SIG-M5 treated with dmso at 0.1 percent for 504 hours (cell line): ENCODE results near the gene MAGI2.
A peak's percentile ranks its signal among the peaks of the same experiment; 100 is the strongest.
"Not testable (repeated sequence)": the region's sequence is repeated elsewhere in the genome, so short reads cannot be mapped to it uniquely, and the experiment has no call there.

Experiments used
- DNase-seq: peaks from one replicate; lab custom pipeline; 2025; ENCODE audit not compliant: unreplicated experiment; lab: John Stamatoyannopoulos, UW

MAGI2 gene

DNA sequence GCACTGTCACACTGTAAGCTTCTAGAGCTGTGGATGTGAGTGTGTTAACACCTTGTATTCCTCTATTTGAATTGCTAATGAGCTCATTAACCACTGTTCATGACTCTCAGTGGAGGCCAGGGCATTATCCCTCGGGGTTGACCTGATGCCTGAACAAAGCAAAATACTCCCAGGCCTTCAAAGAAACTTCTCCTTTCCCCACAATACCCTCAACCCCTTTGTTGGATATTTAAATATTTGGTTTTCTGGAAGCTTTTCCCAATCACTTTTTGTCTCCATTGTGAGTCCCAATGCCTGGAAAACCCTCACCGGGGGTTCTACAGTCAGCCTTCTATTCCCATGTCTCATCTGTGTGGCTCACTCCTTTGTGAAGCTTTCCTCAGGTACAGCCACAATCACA lies 874.8 kb downstream of the MAGI2 start:
- no peak for DNase-seq

DNA sequence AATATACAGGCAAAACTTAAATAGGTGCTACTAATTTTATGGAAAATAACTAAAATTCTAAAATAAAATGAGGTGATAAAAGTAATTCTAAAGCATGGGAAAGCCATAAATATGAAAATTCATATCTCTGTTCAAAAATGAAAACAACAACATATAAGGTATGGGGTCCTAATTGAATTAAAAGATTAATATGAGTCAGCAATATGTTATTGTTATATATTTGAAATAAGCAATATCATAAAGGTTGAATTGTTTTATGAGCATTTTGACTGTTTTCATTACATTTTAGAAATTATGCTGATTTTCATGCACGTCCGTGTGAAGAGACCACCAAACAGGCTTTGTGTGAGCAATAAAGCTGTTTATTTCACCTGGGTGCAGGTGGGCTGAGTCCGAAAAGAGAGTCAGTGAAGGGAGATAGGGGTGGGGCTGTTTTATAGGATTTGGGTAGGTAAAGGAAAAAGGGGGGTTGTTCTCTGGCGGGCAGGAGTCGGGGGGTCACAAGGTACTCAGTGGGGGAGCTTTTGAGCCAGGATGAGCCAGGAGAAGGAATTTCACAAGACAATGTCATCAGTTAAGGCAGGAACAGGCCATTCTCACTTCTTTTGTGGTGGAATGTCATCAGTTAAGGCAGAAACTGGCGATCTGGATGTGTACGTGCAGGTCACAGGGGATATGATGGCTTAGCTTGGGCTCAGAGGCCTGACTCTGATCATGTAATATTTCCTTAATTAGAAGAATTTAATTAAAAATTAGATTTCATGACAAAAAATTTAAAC lies 876.1 kb downstream of the MAGI2 start:
- DNase-seq: not testable (repeated sequence)

DNA sequence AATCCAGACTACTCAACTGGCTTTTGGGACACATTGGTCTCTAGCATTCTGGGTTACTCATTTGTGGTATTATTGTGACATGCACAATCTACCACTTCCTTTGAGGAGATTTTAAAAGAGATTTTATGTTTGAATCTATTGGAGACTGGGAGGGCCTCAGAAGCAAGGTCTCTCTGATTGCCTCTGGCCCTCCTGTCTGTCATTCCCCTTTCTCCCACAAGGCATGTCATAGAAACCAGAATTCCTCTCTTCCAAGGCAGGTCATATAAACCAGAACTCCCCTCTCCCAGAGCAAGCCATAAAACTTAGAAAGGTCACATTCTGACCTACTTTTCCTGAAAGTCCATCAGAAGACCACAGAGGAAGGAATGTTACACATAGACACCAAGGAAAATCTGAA lies 877.2 kb downstream of the MAGI2 start:
- no peak for DNase-seq

DNA sequence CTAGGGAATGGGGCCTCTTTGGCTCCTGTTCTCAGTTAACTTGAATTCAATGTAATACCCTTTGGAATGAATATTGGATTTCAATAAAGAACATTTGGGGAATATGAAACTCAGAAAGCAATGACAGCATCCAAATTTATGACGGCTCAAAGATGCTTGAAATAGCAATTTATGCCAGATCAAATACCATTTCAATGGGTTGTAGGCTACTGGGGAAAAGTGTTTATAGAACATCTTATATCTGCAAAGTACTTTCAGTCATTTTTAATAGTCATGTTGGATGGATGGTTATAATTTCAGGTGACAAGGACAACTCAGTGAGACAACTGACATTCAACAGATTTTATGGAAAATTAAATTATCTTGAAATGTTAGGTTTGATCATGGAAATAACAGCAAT lies 882.2 kb downstream of the MAGI2 start:
- no peak for DNase-seq

DNA sequence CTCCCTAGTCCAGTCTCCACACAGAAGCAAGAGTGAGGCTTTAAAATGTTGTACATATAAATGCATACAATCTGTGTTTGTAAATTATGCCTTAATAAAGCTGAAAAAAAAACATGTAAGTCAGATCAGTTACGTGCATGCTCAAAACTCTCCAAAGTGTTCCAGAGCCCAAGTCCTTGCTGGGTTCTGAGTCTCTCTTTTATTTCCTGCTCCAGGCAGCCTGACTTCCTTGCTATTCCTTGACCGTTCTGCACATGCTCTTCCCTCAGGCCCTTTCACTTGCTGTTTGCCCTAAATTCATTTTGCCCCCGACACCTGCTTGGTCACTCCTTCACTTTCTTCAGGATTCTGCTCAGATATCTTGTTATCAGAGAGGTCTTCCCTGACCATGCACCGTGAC lies 884.8 kb downstream of the MAGI2 start:
- no peak for DNase-seq

DNA sequence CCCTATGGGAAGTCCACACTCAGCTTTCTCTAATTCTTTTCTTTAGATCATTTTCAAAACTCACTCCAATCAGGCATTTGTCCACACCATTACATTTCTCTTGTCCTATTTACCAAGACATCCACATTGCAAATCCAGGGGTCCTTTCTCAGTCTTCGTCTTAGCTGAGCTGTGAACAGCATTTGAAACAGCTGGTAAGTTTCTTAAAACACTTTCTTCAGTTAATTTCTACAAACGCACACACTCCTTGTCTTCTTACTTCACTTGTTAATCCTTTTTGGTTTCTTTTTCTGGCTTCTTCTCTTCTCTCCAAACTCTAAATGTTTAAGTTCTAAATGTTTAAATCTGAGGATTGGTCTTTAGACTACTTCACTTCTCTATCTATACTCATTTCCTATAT lies 885.6 kb downstream of the MAGI2 start:
- DNase-seq: no peak

DNA sequence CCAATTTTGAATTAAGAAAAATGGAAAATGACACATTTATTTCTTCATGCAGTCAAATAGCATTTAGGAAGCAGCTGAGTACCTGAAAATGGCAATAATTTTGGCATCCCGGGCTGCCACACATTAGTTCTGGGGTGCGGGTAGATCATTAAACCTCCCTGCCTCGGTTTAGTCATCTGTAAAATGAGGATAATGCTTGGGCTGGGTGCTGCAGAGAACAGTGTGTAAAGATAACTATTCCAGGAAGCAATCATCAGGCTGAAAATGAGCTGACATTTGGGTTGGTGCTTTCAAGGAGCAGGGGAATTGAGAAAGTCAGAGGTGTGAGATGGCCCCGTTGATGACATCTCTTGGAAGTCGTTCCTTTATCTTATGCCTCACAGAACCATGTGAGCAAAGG lies 887.7 kb downstream of the MAGI2 start:
- DNase-seq: no peak

DNA sequence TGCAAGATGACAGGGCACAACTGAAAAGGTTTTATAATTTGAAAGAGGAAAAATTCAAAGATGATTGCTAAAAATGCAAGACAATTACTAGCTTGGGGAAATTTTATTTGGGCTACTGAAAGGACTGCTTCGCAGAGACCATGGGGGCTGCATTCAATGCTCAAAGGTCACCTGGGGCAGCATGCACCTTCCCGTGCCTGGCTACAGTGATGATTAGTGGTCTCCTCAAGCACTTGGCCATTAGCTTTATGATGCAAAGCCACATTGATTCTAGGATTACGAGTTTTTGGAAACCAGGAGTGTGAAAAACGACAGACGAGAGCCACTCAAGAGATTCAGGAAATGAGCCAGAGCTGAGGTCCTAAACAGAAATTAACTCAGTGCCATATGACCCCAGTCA lies 890.3 kb downstream of the MAGI2 start:
- DNase-seq: no peak

DNA sequence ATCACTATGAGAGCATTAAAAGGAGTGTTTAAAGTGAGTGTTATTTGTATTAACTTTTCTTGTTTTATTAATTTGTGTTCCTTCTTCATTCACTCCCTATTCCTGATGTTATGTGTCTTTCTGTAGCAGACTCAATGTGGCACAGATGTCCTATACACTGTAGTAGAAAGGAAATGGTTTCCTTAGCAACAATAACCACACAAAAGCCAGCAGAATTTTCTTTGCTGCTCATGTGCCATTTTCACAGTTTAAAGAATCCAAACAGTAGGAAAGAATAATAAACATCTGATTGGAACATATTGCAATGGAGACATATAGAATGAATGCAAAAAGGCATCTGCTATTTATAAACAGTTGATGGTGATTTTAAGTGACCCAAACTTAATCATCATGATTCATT lies 891.3 kb downstream of the MAGI2 start:
- no peak for DNase-seq

DNA sequence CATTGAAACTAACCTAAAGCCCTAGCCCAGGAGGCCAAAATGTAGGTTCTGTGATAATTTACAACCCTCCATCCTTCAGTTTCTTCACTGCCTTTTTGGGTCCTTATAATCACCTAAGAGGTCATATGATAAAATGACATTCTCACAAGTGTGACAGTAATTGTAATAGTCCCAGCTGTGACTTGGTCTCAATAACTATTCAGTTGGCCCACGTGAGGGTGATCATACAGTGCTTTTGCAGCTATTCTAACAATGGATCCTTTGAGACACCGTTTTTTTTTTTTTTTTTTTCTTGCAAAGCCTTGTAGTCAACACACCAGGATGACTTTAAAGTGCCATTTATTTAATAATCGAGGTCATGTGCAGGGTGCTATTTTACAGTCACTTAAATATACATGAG lies 894.9 kb downstream of the MAGI2 start:
- DNase-seq: no peak

DNA sequence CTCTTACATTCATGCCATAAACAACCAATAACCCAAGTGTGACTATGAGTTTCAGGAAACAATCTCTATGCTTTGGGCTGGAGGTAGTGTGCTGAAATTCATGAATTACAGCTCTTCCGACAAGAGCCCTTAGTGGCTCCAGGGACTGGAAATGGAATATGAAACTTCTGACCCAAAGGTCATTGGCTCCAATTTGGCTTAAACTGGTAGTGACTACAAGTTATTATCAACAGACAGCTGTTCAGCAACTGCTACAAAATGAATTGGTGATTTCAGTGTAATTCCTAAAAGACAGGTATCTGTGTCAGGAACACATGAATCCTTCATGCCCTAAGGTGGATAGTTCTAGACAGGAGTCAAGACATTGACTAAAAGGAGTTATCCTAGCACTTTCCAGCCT lies 909.5 kb downstream of the MAGI2 start:
- no peak for DNase-seq

DNA sequence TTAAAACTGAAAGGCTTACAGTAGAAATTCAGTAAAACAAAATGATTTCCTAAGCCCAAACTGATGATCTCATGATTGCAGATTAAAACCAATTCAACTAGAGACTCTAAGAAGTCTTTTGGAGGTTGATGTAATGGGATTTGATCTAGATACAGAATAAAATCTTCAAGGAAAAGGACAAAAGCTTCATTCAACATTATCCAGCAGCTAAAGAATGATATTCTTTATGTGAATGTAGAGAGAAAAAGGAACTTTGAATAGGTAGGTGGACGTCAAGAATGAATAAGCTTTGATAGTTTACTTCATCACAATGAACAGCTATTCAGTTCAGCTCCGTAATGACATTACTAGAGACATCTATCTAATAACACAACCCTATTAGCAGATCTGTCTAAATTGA lies 910.5 kb downstream of the MAGI2 start:
- no peak for DNase-seq

DNA sequence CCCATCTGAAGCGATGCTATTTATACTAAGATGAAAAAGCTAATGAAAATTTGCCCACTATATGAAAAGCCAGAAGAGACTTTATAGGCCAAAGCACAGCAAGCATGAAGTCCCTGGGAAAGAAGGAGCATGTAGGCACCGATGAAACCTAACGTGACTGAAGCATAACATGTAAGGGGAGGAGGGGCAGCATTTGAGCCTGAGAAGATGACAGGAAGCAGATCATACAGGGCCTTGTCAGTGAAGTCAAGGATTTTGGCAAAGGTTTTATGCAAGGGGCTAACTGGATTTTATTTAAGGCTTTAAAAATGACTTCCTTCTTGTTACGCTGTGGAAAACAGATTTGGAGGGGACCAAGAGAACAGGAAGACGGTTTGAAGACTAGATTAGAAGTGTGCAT lies 910.9 kb downstream of the MAGI2 start:
- no peak for DNase-seq

DNA sequence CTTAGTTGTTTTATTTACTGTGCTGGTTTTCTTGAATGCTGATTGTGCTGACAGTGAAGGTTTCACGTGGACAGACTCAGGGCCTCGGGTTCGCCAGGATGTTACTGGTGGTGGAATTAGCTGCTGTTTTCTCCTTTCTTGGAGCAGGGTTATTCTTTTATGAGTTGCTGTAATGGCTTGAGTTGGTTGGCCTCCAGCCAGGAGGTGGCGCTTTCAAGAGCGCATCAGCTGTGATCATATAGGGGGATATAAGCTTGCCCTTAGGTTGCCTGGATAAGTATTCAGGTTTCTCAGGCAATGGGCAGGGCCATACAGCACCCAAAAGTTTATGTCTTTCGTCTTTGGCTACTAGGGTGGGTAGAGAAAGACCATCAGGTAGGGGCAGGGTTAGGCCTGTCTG lies 913.6 kb downstream of the MAGI2 start:
- no peak for DNase-seq

DNA sequence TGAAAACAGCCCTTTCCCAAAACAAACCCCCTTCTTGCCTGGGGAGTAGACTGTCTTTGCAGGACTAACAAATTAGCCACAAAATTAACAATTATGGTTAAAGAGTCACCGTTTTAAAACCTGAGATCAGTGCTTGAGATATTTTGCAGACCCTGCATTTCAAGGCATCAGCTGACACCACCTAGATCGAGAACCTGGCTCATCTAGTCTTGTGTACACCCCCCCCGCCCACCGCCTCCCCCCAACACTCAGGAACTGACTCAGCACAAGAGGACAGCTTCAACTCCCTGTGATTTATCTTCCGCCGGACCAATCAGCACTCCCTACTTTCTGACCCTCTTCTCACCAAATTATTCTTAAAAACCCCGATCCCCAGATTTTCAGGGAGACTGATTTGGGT lies 917.8 kb downstream of the MAGI2 start:
- no peak for DNase-seq

DNA sequence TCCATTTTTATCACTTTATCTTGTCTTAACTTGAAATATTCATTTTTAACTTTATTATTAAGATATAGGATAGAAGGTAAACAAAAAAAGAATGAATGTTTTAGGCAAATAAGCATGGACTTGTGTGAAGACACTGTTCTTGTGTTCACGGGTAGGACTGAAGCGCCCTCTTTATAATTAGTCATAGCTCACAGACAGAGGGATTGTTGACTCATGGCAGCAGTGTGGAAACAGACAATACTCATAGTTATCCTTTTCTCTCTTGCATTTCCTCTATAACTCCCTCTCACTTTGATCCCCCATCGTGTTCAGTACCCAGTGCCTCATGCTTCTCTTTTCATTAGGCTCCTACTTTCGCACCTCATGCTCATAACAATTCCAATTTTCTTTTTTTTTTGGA lies 923.1 kb downstream of the MAGI2 start:
- DNase-seq: no peak

DNA sequence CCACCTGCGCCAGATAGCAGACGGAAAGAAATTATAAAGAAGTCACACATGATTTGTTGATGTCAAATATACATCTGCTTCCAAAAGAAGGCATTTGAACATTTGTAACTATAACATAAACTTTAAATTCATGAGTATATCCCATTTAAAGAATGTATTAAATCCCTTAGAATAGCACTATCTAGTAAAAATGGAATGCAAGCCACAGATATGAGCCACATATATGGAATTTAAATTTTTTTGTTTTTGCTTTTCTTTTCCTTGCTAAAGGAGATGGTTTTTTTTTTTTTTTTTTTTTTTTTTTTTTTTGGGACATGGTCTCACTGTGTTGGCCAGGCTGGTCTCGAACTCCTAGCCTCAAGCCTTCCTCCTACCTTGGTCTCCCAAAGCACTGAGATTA lies 924.1 kb downstream of the MAGI2 start:
- DNase-seq: no peak

DNA sequence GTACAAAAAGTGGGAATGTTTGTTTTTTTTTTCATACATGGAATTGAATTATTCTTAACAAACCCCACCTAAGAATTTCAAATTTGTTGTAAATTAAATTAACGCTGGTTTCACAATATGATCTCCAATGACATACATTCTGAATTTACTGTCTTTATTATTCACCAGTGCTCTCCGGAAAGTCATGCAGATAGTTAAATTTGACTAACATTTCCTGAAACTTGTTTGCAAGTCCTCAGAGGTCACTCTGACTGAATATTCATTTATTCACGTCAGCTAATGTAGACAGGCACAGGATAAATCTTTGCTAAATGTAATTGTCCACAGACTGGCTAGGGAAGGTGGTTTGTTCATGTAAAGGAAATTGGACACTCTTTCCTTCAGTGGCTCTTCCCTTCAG lies 924.5 kb downstream of the MAGI2 start:
- DNase-seq: no peak

DNA sequence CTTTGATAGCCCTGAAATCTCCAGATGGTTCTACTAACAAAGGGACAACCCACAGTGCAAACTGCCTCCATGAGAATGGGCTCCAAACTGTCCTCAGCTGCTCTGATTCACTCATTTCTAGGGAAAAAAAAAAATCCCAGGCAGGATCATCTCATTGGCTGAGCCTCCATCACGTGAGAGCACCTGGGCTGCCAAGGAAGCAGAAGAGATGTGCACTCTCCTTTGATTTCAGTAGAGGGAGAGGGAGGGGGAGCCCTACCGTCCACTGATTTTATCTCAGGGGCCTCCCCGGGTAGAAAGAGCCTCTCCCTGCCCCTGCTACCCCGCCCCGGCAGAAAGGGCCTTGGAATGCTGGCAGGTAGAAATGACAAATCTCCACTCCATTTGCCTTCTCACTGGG lies 929.5 kb downstream of the MAGI2 start:
- DNase-seq: no peak

DNA sequence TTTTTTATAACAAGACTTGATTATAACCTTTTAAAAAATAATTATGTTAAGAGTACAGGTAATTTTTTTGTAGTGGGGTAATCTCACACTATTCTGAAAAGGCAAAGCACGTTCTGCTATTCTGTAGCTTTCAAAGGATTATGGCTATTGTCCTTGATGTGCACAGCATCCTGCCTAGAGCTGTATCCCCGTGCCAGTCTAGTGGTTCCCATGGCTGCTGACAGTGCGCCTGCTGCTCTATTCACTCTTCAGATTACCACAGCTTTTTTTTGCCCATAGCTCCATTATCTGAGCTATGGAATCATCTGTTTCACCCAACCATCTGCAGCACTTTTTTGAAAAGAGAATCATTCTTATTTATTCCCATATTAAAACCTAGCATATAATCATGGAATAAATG lies 931.5 kb downstream of the MAGI2 start:
- no peak for DNase-seq

DNA sequence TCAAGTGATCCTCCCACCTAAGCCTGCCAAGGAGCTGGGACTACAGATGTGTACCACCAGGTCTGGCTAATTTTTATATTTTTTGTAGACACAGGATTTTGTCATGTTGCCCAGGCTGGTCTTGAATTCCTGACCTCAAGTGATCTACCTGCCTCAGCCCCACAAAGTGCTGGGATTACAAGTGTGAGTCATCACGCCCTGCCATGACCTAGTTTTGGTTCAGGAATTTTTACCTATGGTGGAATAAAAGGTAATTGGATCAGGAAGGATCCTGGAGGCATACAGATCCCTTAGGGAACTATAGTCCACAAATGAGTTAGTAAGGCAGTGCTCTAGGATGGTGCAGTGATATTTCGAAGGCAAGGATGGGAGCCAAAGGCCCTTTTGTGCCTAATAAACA lies 937.0 kb downstream of the MAGI2 start:
- DNase-seq: no peak

DNA sequence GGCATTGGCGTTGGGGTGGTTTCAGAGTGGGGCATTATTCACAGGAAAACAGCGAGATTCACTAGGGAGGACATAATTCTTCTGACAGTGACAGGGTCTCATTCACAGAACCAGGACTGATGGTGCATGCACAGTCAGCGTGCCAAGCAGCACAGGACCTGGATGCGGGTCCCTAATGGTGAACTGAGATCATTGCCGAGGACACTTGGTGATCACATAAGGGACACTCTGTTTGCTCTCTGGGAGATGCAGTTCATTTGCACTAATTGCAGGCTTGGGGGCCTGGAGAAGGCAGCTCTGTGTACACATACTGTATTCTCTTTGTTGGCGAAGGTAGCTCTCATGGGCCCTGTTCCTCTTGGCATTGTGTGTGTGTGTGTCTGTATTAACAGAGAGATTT lies 938.8 kb downstream of the MAGI2 start:
- DNase-seq: no peak

DNA sequence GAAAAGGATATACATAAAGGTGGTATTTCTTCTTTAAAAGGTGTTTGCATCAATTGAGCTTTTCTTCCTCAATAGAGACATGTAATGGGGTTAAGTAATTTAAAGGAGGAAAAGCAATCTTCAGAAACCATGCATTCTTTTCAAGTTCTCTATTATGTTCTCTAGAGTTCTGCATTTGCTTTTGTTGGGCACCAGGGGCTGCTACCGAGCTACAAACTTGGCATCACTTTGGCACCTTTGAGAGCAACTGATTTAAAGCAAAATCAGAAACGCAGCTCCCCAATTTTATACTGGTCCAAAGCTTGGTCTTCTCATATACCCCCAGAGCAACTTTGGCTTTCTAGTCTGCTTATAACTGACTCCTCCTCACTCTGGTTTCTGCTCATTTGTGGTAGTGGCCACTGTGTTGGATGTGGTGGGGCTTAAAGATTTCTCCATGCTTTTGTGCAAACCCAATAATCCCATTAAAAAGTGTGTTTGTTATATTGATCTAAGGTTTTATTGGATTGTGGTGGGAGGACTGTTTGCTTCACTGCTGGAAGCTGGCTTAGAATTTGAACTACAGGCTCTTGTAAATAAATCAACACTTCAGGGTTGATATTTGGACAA lies 942.8 kb downstream of the MAGI2 start:
- DNase-seq: peak; percentile 28
